GM19351 (cell line): ENCODE results near the gene LORICRIN.
A peak's percentile ranks its signal among the peaks of the same experiment; 100 is the strongest.

Source experiments
- ATAC-seq: cut with Tn5 transposase; IDR thresholded peaks from one replicate; pipeline ENCODE4 v1.9.1; 2021; ENCODE audit warnings: mild to moderate bottlenecking, moderate library complexity; ENCODE audit not compliant: unreplicated experiment

LORICRIN gene

GRCh38 chr1:153248176-153248879, 11.2 kb upstream of the LORICRIN start:
- ATAC-seq = no peak

- no peak for ATAC-seq
Measured at GRCh38 chr1:153250166-153250565, 9.3 kb upstream of the LORICRIN start.

DNA sequence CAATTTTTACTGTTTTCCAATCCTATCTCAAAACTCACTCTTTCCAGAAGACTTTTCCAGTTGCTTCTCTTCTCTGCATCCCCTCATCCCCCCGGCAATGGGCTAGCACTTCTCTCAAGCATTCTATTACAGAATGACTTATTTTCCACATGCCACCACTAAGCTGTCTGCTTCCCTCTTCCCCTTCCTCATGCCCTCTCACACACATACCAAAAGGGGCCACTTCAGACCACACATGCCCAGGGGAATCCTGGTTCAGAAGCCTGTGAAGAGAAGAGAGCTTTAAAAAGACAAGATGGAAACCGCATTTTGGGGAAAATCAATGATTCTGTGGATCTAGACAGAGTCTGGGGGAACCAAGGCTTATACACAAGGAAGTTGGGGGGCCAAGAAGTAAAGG, 8.4 kb upstream of the LORICRIN start:
- no peak for ATAC-seq

- no peak for ATAC-seq
Measured at GRCh38 chr1:153251562-153251961, 7.9 kb upstream of the LORICRIN start.

DNA sequence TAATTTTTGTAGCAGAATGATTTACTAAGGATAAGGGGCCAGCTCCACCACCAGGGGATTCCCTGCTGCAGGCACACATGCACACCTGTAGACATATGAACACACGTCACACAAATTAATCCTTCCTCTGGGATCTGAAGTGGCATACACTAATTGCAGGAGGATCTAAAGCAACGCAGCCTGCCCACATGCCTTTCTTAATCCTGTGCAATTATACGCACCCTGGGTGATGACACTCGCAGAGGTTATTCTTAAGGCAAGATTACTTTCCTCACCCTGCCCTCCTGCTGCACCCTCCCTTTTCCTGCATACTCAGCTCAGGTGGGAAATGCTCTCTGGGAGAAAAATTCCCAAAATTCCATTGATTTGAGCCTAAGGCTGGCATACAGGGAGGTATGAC, 7.5 kb upstream of the LORICRIN start:
- ATAC-seq = no peak

DNA sequence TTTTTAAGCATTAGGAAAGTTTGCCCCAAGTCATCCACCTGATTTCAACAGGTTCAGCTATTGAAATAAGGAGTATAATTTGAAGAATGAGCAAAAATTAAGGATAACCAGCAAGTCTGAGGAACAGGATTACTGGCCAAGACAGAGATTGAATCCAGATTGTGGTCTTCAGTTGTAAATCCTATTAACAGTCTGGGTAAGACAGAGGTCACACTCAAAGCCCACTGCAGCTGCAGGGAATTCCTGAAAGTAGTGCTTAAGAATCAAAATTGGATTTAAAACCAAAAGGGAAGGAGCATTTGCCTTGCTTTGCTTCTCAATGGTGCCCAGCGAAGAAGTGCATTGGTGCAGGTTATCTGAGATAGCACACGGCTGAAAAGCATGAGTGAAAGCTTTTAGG, 6.4 kb upstream of the LORICRIN start:
- ATAC-seq = no peak

DNA sequence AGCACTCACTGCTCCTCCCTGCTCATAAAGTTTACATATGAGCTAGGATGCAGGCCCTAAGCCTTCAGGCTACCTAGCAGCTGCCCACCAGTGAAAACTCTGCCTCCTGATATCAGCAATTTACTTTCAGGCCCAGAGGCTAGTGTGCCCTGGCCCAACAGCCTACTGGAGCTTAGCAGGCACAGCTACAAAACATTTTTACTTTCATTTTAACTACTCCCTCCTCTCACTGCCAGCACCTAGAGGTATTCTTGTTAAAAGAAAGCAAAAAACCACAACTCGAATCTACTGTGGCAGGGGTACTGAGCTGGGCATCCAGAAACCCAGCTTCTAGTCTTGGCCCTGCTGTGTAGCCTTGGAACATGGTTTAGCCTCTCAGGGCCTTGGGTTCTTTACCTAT, 5.8 kb upstream of the LORICRIN start:
- no peak for ATAC-seq

GRCh38 chr1:153260585-153261280, 1.2 kb downstream of the LORICRIN start:
- ATAC-seq = no peak

DNA sequence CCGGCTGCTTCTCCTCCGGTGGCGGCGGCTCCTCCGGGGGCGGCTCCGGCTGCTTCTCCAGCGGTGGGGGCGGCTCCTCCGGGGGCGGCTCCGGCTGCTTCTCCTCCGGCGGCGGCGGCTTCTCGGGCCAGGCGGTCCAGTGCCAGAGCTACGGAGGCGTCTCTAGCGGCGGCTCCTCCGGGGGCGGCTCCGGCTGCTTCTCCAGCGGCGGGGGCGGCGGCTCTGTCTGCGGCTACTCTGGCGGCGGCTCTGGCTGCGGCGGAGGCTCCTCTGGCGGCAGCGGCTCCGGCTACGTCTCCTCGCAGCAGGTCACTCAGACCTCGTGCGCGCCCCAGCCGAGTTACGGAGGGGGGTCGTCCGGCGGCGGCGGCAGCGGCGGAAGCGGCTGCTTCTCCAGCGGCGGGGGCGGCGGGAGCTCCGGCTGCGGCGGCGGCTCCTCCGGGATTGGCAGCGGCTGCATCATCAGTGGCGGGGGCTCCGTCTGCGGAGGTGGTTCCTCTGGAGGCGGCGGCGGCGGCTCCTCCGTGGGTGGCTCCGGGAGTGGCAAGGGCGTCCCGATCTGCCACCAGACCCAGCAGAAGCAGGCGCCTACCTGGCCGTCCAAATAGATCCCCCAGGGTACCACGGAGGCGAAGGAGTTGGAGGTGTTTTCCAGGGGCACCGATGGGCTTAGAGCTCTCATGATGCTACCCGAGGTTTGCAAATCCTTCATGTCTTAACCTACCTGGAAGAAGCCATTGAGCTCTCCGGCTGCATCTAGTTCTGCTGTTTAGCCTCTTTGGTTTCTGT, 2.0 kb downstream of the LORICRIN start:
- ATAC-seq = no peak

DNA sequence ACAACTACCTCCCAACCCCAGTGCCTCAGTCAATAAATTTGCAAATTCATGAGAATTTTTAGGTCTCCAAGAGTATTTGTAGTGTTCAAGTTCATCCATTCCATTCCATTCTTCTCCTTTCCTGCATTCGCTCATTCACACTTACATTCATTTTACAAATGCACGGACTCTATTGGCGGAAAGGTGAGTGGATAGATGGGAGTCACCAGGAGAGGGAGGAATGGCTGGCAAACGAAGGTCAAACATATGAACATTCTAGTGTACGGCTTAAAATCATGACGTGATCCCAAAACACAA, 2.5 kb downstream of the LORICRIN start:
- ATAC-seq = no peak

DNA sequence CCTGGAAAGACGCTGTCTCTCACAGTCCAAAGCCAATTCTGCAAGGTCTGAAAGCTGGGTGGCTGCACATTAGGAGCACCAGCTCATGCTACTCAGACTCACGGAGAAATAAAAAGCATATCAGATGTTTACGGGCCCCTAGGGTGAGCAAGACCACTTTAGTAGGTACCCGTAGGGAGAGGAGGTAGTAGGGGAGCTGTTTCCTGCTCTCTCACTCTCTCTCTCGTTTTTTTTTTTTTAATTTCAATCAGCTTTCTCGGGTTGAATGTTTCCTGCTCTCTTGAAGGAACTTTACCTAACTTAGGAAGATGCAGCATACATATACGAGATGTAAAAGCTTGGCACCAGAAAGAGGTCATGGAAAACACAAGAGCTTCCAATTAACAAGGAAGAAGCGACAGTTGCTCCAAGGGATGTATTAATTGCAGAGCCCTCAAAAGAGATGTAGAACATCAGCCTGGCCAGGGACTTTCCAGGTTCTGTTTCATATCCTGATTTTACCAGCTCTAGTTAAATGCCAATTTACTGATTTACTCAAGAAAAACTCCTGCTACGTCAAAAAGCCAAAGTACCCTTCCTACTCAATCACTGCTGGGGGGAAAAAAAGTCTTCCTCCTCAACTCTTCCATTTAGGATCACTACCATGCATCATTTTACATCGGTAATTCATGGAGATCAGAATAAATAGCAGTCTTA, 3.1 kb downstream of the LORICRIN start:
- ATAC-seq = no peak

DNA sequence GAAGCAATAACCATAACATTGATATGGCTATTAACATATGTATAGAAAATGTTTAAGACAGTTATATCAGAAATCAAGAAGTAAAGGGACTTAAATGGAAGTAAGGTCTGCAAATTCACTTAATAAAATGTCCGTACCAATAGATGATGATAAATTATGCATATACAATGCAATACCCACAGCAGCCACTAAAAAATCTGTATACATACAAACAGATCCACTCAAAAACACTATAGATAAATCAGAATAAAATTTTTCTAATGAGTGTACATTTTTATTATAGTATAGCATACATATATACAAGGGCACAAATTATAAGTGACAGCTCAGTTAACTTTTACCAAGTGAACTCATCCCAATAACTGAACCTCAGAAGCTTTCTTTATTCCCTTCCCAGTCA, 6.0 kb downstream of the LORICRIN start:
- ATAC-seq = no peak

DNA sequence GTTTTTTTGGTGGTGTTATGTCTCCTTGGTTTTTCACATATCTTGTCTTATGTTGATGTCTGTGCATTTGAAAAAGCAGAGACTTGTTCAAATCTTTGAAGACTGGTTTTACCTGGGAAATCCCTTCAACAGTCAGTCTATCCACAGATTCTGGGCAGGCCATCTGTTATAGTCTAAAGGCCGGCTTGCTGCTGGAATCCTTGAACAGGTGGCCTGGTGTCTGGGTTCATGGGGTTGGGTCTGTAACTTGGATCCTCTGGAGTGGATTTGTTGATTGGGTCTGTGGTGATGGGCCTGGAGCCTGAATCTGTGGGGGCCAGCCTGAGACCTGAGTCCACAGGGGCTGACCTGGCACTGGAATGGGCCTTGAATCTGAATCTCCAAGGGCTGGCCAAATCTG, 12.2 kb downstream of the LORICRIN start:
- ATAC-seq = no peak

DNA sequence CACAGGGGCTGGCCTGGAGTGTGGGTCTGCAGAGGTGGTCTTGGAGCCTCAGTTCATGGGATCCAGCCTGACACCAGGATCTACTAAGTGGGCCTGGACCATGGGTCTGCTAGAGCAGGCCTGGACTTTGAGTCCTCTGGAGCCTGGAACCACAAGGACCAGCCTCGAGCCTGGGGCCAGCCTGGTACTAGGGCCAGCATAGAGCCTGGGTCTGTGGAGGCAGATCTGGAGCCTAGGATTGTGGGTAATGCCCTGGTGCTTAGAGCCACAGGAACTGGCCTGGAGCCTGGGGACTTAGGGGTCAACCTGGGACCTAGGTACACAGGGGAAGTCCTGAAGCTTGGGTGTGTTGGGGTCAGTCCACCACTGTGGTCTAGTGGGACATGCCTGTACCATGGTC, 12.7 kb downstream of the LORICRIN start:
- no peak for ATAC-seq

- ATAC-seq = peak; percentile 82
Measured at GRCh38 chr1:153277852-153278251, 18.4 kb downstream of the LORICRIN start.

- ATAC-seq = no peak
Measured at GRCh38 chr1:153288634-153289275, 29.3 kb downstream of the LORICRIN start.

GRCh38 chr1:153291514-153291913, 32.0 kb downstream of the LORICRIN start:
- ATAC-seq = peak; percentile 48

DNA sequence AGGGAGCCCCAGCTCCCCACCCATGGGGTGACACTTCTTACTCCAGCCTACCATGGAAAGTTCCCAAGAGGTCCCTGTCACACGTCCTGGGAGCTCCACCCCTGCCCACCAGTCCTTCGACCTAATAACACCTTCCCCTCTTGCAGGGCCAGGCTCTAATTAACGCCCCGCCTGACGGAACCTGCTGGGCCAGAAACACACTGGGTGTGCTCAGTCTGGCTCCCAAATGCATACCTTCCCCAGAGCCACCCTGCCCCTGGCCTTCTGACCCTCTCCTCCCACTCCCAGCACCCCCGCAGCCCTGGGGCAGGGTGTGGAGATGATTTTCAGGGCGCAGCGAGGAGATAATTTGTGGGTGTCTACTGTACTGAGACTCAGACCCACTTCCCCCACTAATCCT, 32.7 kb downstream of the LORICRIN start:
- ATAC-seq = no peak

DNA sequence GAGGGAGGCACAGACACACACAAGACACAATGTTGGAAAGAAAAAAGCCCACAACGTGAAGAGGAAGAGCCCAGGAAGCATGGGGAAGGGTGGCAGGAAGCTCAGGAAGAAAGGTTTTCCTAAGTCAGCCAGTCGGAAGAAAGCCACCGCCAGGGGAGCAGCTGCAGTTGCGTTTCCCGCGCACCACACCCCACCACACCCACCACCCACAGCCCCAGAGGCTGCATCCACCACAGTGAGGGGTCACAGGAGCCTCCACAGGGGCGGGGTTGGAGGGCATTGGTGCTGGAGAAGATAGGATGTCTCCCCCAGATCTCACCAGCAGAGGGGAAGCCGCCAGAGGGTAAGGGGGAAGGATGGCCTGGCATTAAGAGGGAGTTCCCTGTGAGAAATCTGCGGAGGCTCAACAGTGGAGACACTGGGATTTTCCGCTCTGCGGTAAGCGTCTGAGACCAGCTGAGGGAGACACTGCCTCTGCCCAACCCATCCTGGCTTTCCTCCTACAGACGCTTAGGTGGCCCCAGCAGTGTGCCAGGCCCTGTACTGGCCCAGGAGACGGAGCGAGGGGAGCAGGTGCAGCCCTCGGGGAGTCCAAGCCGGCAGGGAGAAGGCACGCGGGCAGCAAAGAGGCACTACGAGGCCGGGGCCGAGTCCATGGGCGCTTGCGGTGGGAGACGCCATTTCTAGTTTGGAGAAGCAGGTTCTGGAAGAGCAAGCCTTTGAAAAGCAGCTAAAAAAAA, 33.4 kb downstream of the LORICRIN start:
- no peak for ATAC-seq

DNA sequence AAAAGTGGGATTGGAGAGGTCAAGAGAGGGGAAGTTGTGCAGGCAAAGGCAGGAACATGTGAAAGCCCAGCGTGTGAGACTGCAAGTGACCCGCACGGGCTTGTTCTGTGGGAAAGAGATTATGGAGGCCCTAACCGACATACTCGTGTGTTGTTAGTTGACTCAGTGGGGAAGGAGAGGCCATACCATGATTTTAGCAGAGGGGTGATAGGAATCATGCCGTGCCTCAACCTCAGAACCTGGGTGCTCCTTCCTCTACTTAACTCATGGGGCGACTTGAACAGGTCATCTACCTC, 33.9 kb downstream of the LORICRIN start:
- no peak for ATAC-seq

- no peak for ATAC-seq
Measured at GRCh38 chr1:153293851-153294250, 34.4 kb downstream of the LORICRIN start.
